Progenitor cell of endocrine pancreas (in vitro differentiated cells): ENCODE results near the gene CELSR3. TPM values are rescaled to one million over a fixed set of nuclear protein-coding genes. Genes with fewer than 3 reads are reported as not detected.
A peak's percentile ranks its signal among the peaks of the same experiment; 100 is the strongest.

ENCODE experiments used
- DNase-seq: peaks from one replicate; pipeline ENCODE4 v3.0.0; 2021; ENCODE audit warnings: low spot score; ENCODE audit not compliant: unreplicated experiment
- H3K27ac Mint-ChIP-seq: 2 replicates; pipeline ENCODE4 v1.8.0; 2021; ENCODE audit warnings: mild to moderate bottlenecking, moderate library complexity, mixed read lengths
- H3K27me3 Mint-ChIP-seq: 2 replicates; pipeline ENCODE4 v1.8.0; 2021; ENCODE audit warnings: mixed read lengths
- H3K36me3 Mint-ChIP-seq: 2 replicates; pipeline ENCODE4 v1.8.0; 2022; ENCODE audit warnings: mixed read lengths; ENCODE audit not compliant: insufficient read depth
- H3K4me1 Mint-ChIP-seq: 2 replicates; pipeline ENCODE4 v1.8.0; 2021; ENCODE audit warnings: low read depth, mixed read lengths
- H3K4me3 Mint-ChIP-seq: 2 replicates; pipeline ENCODE4 v1.8.0; 2021; ENCODE audit warnings: low read depth, mild to moderate bottlenecking, moderate library complexity, mixed read lengths
- H3K9me3 Mint-ChIP-seq: 2 replicates; pipeline ENCODE4 v1.8.0; 2021; ENCODE audit warnings: low read depth, mixed read lengths
- CTCF ChIP-seq: fragments of 200-600 bp; sonication (generic); IDR thresholded peaks from one replicate; pipeline ENCODE4 v1.5.0; 2021; ENCODE audit warnings: antibody characterized with exemption, mild to moderate bottlenecking; ENCODE audit not compliant: unreplicated experiment
- total RNA-seq: library from RNA; stranded (reverse); gene quantifications from 2 replicates; pipeline ENCODE4 v1.2.1, GENCODE V29; 2021

CELSR3 gene
- total RNA-seq, 1 donor from 2014 or later = 14.9 TPM

- no peaks in the 10 kb centered on the region for H3K9me3 Mint-ChIP-seq
- peaks cover 21% of the 10 kb centered on the region for H3K36me3 Mint-ChIP-seq
Measured at GRCh38 chr3:48686538-48687219, 24.0 kb upstream of the CELSR3 start.

GRCh38 chr3:48685603-48686511 is 23.2 kb upstream of the CELSR3 start, which contains the start of gene NCKIPSD:
Gene NCKIPSD (minus strand): TSS chr3:48685915. CDS start chr3:48685807, 108 bp downstream.
- H3K27me3 Mint-ChIP-seq = no peaks in the 10 kb centered on the region
- peaks cover 17% of the 10 kb centered on the region for H3K36me3 Mint-ChIP-seq
- H3K9me3 Mint-ChIP-seq = no peaks in the 10 kb centered on the region
- peak; percentile 77 for TF ChIP-seq CTCF
- peak within 1 kb of the TSS; percentile 88 for H3K27ac Mint-ChIP-seq
- peaks cover 20% of the 10 kb centered on the region for H3K4me1 Mint-ChIP-seq
- peak; percentile 84 for DNase-seq
- peak within 1 kb of the TSS; percentile 83 for H3K4me3 Mint-ChIP-seq

More at GRCh38 chr3:48686538-48687219, 24.0 kb upstream of the CELSR3 start:
- H3K27ac Mint-ChIP-seq = peak overlapping the region; percentile 88
- DNase-seq = no peak
- H3K27me3 Mint-ChIP-seq = no peaks in the 10 kb centered on the region
- TF ChIP-seq CTCF = no peak
- peaks cover 20% of the 10 kb centered on the region for H3K4me1 Mint-ChIP-seq
- peak overlapping the region; percentile 83 for H3K4me3 Mint-ChIP-seq

GRCh38 chr3:48685293-48685602 is 22.6 kb upstream of the CELSR3 start:
- peaks cover 21% of the 10 kb centered on the region for H3K36me3 Mint-ChIP-seq
- peak overlapping the region; percentile 67 for H3K27ac Mint-ChIP-seq
- H3K27me3 Mint-ChIP-seq = no peaks in the 10 kb centered on the region
- no peaks in the 10 kb centered on the region for H3K9me3 Mint-ChIP-seq
- no peak for TF ChIP-seq CTCF
- DNase-seq = no peak
- peaks cover 20% of the 10 kb centered on the region for H3K4me1 Mint-ChIP-seq
- H3K4me3 Mint-ChIP-seq = peak overlapping the region; percentile 83

GRCh38 chr3:48684480-48685143 is 21.9 kb upstream of the CELSR3 start:
- no peak for TF ChIP-seq CTCF
- Mint-ChIP-seq H3K4me1 (peaks cover 20% of the 10 kb centered on the region), H3K27me3 (no peaks in the 10 kb centered on the region), H3K4me3 (peak overlapping the region; percentile 83), H3K27ac (no peak overlapping the region), H3K9me3 (no peaks in the 10 kb centered on the region), H3K36me3 (peaks cover 18% of the 10 kb centered on the region)
- DNase-seq = no peak

- peak overlapping the region; percentile 83 for H3K4me3 Mint-ChIP-seq
- peaks cover 18% of the 10 kb centered on the region for H3K36me3 Mint-ChIP-seq
- peak overlapping the region; percentile 72 for H3K27ac Mint-ChIP-seq
- no peaks in the 10 kb centered on the region for H3K27me3 Mint-ChIP-seq
- H3K9me3 Mint-ChIP-seq = no peaks in the 10 kb centered on the region
- TF ChIP-seq CTCF = no peak
- H3K4me1 Mint-ChIP-seq = peaks cover 20% of the 10 kb centered on the region
- no peak for DNase-seq
Measured at GRCh38 chr3:48684054-48684349, 21.3 kb upstream of the CELSR3 start.
